ENCODE measurements around the gene ZFP14. TPM values are rescaled to one million over a fixed set of nuclear protein-coding genes. Genes with fewer than 3 reads are reported as not detected.
A peak's percentile ranks its signal among the peaks of the same experiment; 100 is the strongest.
"Not testable (repeated sequence)": the region's sequence is repeated elsewhere in the genome, so short reads cannot be mapped to it uniquely, and the experiment has no call there.

Gene ZFP14
- total RNA-seq, 1 donor from 2014 or later = 65.6 TPM

GRCh38 chr19:36331353-36332228 lies 47.4 kb downstream of the ZFP14 start:
- FAIRE-seq = peak; percentile 86
- peak; percentile 69 to 91 for DNase-seq (ENCODE audit: low spot score in 2 of 2)

- DNase-seq (ENCODE audit: low spot score in 2 of 2) (no peak), FAIRE-seq (no peak)
These were observed 48.8 kb downstream of the ZFP14 start for GRCh38 chr19:36330216-36330615.

- not testable (repeated sequence) for FAIRE-seq
These were observed 49.5 kb downstream of the ZFP14 start for GRCh38 chr19:36329534-36329933.

GRCh38 chr19:36326649-36327048 lies 52.4 kb downstream of the ZFP14 start:
- not testable (repeated sequence) for DNase-seq (ENCODE audit: low spot score in 2 of 2); FAIRE-seq

More at GRCh38 chr19:36329534-36329933, 49.5 kb downstream of the ZFP14 start:
- not testable (repeated sequence) for DNase-seq (ENCODE audit: low spot score in 2 of 2)

GRCh38 chr19:36315164-36315563 lies 63.8 kb downstream of the ZFP14 start:
- not testable (repeated sequence) for DNase-seq (ENCODE audit: low spot score in 2 of 2); FAIRE-seq

- FAIRE-seq; DNase-seq (ENCODE audit: low spot score in 2 of 2): not testable (repeated sequence)
These were observed 64.9 kb downstream of the ZFP14 start for GRCh38 chr19:36314053-36314452.

- not testable (repeated sequence) for FAIRE-seq; DNase-seq (ENCODE audit: low spot score in 2 of 2)
These were observed 67.8 kb downstream of the ZFP14 start for GRCh38 chr19:36311098-36311760.

GRCh38 chr19:36310416-36310990 lies 68.5 kb downstream of the ZFP14 start:
- FAIRE-seq; DNase-seq (ENCODE audit: low spot score in 2 of 2): not testable (repeated sequence)

GRCh38 chr19:36309759-36310158 lies 69.2 kb downstream of the ZFP14 start:
- not testable (repeated sequence) for FAIRE-seq; DNase-seq (ENCODE audit: low spot score in 2 of 2)

- FAIRE-seq; DNase-seq (ENCODE audit: low spot score in 2 of 2): not testable (repeated sequence)
These were observed 69.7 kb downstream of the ZFP14 start for GRCh38 chr19:36309309-36309708.

GRCh38 chr19:36292317-36292716 lies 86.7 kb downstream of the ZFP14 start:
- not testable (repeated sequence) for FAIRE-seq; DNase-seq (ENCODE audit: low spot score in 2 of 2)

Other genes with a start within 250 kb of the ZFP14 start
- 98.6 TPM for gene CAPNS1, start 239.1 kb downstream of the ZFP14 start, total RNA-seq
- gene COX7A1, start 226.8 kb downstream of the ZFP14 start, total RNA-seq = 1.6 TPM
- 19.6 TPM for gene ZNF565, start 164.5 kb downstream of the ZFP14 start, total RNA-seq
- gene ZNF146, start 164.1 kb downstream of the ZFP14 start, total RNA-seq = 86.0 TPM
- 48.5 TPM for gene ZFP82, start 39.4 kb upstream of the ZFP14 start, total RNA-seq
- gene ZNF566, start 110.4 kb upstream of the ZFP14 start, total RNA-seq = 72.2 TPM
- 34.2 TPM for gene ZNF260, start 149.1 kb upstream of the ZFP14 start, total RNA-seq
- gene ZNF529, start 194.1 kb upstream of the ZFP14 start, total RNA-seq = 59.1 TPM
- 96.2 TPM for gene ZNF382, start 226.1 kb upstream of the ZFP14 start, total RNA-seq